WTC11 (cell line): ENCODE measurements around the gene NCAPH2. TPM values are rescaled to one million over a fixed set of nuclear protein-coding genes. Genes with fewer than 3 reads are reported as not detected.

ENCODE experiments used
- ATAC-seq: fragments of 200-7000 bp; cut with Tn5 transposase; 2 replicates; pipeline ENCODE4 v1.10.0; 2021; ENCODE audit warnings: mild to moderate bottlenecking, moderate library complexity
- CTCF ChIA-PET: fragments of 300-600 bp; sonication (Branson Sonifier 250); formaldehyde crosslinking; loops from one replicate; lab custom pipeline; 2021; ENCODE audit warnings: antibody characterized with exemption; lab: Charles Lee
- POLR2A ChIA-PET: fragments of 350-600 bp; sonication (Branson Sonifier 250); formaldehyde crosslinking; loops from one replicate; lab custom pipeline; 2021; ENCODE audit warnings: antibody characterized with exemption; lab: Charles Lee
- DNase-seq: peaks from one replicate; pipeline ENCODE4 v3.0.0; 2021; ENCODE audit warnings: low spot score
- H3K27ac Mint-ChIP-seq: 2 replicates; pipeline ENCODE4 v1.8.0; 2021; ENCODE audit warnings: mixed read lengths
- H3K27me3 Mint-ChIP-seq: 2 replicates; pipeline ENCODE4 v1.8.0; 2021; ENCODE audit warnings: low read depth, mild to moderate bottlenecking, moderate library complexity, mixed read lengths
- H3K36me3 Mint-ChIP-seq: 2 replicates; pipeline ENCODE4 v1.8.0; 2021; ENCODE audit warnings: mixed read lengths
- H3K4me1 Mint-ChIP-seq: 2 replicates; pipeline ENCODE4 v1.8.0; 2022; ENCODE audit warnings: mixed read lengths
- H3K4me3 Mint-ChIP-seq: 2 replicates; pipeline ENCODE4 v1.8.0; 2021; ENCODE audit warnings: mild to moderate bottlenecking, moderate library complexity, mixed read lengths
- H3K9me3 Mint-ChIP-seq: 2 replicates; pipeline ENCODE4 v1.8.0; 2021; ENCODE audit warnings: mixed read lengths
- AFF4 ChIP-seq: sonication (generic); formaldehyde crosslinking; IDR thresholded peaks from 2 replicates; pipeline ENCODE4 v1.8.1; 2023; ENCODE audit warnings: mild to moderate bottlenecking, missing genetic modification reagents, borderline replicate concordance
- ARID4B ChIP-seq: sonication (generic); formaldehyde crosslinking; IDR thresholded peaks from 2 replicates; pipeline ENCODE4 v1.8.0; 2023; ENCODE audit warnings: missing genetic modification reagents, mild to moderate bottlenecking, borderline replicate concordance
- CBFB ChIP-seq: sonication (generic); formaldehyde crosslinking; IDR thresholded peaks from 2 replicates; pipeline ENCODE4 v1.8.1; 2022; ENCODE audit warnings: mild to moderate bottlenecking, low read depth, missing genetic modification reagents
- CREM ChIP-seq: sonication (generic); formaldehyde crosslinking; IDR thresholded peaks from 2 replicates; pipeline ENCODE4 v1.8.1; 2022; ENCODE audit warnings: mild to moderate bottlenecking, missing genetic modification reagents, moderate library complexity
- GABPB1 ChIP-seq: sonication (generic); formaldehyde crosslinking; IDR thresholded peaks from 2 replicates; pipeline ENCODE4 v1.8.1; 2023; ENCODE audit warnings: mild to moderate bottlenecking, missing genetic modification reagents
- GRHL2 ChIP-seq: fragments of 250-450 bp; sonication (Bioruptor Pico); IDR thresholded peaks from 2 replicates; pipeline ENCODE4 v1.8.0; 2022; ENCODE audit warnings: mild to moderate bottlenecking, moderate library complexity; ENCODE audit not compliant: insufficient replicate concordance, severe bottlenecking
- HMGA2 ChIP-seq: fragments of 250-450 bp; sonication (Bioruptor Pico); IDR thresholded peaks from 2 replicates; pipeline ENCODE4 v1.4.0; 2021; ENCODE audit warnings: mild to moderate bottlenecking, moderate library complexity
- NFE2L1 ChIP-seq: sonication (generic); formaldehyde crosslinking; IDR thresholded peaks from 2 replicates; pipeline ENCODE4 v1.8.1; 2023; ENCODE audit warnings: missing genetic modification reagents
- OVOL2 ChIP-seq: fragments of 250-450 bp; sonication (Bioruptor Pico); IDR thresholded peaks from 2 replicates; pipeline ENCODE4 v1.9.0; 2021; ENCODE audit warnings: mild to moderate bottlenecking, borderline replicate concordance
- PRRX2 ChIP-seq: fragments of 250-450 bp; sonication (Bioruptor Pico); IDR thresholded peaks from 2 replicates; pipeline ENCODE4 v1.8.0; 2021; ENCODE audit warnings: mild to moderate bottlenecking
- RELA ChIP-seq: sonication (generic); formaldehyde crosslinking; IDR thresholded peaks from 2 replicates; pipeline ENCODE4 v1.8.1; 2022; ENCODE audit warnings: missing genetic modification reagents, mild to moderate bottlenecking, borderline replicate concordance
- ZNF138 ChIP-seq: sonication (generic); formaldehyde crosslinking; conservative IDR thresholded peaks from 2 replicates; pipeline ENCODE4 v1.8.1; 2022; ENCODE audit warnings: mild to moderate bottlenecking, moderate library complexity, missing genetic modification reagents
- ZSCAN18 ChIP-seq: fragments of 250-450 bp; sonication (Bioruptor Pico); IDR thresholded peaks from 2 replicates; pipeline ENCODE4 v2.1.2; 2022; ENCODE audit warnings: mild to moderate bottlenecking, moderate library complexity
- total RNA-seq: library from RNA; stranded (reverse); gene quantifications from 3 replicates; pipeline ENCODE4 v1.2.3, GENCODE V29; 2021
- TF ChIP-seq, protein P1 (sequence below): sonication (generic); formaldehyde crosslinking; IDR thresholded peaks from 2 replicates; pipeline ENCODE4 v1.8.0; 2022; ENCODE audit warnings: mild to moderate bottlenecking, missing genetic modification reagents

NCAPH2 gene
- total RNA-seq, 1 experiment from 2014 or later: 78.4 TPM

DNA sequence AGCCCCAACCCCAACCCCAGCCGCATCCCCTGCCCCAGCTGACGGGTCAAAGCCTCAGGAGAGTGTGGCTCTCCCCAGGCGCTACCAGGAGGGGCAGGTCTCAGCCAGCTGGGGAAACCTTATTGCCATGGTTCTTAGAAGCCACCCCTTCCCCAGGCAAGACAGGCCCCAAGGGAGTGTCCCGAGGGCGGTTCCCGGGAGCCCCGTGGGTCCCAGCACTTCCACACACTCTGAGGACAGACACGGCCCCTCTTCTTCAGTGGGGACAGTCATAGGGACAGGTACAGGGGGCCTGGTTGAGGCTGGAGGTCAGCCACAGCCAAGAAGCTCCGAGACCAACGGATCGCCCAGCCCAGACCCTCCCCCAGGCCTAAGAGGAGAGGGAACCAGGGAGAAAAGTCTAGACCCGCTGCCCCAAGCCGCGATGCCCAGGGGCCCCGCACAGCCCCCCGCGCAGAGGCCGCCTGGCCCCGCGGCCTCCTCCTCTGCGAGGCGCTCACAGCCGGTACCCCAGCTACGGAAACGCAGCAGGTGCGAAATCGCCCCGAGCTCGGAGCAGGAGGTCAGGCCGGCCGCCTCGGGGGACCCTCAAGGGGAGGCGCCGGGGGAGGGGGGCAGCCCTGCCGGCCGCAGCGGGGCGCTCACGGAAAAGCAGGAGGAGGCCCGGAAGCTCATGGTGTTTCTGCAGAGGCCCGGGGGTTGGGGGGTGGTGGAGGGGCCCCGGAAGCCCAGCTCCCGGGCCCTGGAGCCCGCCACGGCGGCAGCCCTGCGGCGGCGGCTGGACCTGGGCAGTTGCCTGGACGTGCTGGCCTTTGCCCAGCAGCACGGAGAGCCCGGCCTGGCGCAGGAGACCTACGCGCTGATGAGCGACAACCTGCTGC, 40.3 kb downstream of the NCAPH2 start:
- POLR2A ChIA-PET: interaction anchor here (0.6 kb wide), 1 partner anchor 39 kb away, joined by 3 read pairs; no protein-coding TSS in a partner anchor
- peaks cover 11% of the 10 kb centered on the region for H3K27me3 Mint-ChIP-seq
- H3K4me1 Mint-ChIP-seq: no peaks in the 10 kb centered on the region
- no peak for ATAC-seq
- TF ChIP-seq HMGA2 (CRISPR knock-in tag) (no peak), AFF4 (no peak), NFE2L1 (CRISPR knock-in tag) (no peak), ZSCAN18 (CRISPR knock-in tag) (no peak), PRRX2 (no peak), GABPB1 (CRISPR knock-in tag) (no peak), CBFB (CRISPR knock-in tag) (no peak), OVOL2 (CRISPR knock-in tag) (no peak), ZNF138 (CRISPR knock-in tag) (no peak), GRHL2 (no peak), ARID4B (CRISPR knock-in tag) (no peak), RELA (CRISPR knock-in tag) (no peak), CREM (CRISPR knock-in tag) (no peak)
- TF ChIP-seq, protein P1, sequence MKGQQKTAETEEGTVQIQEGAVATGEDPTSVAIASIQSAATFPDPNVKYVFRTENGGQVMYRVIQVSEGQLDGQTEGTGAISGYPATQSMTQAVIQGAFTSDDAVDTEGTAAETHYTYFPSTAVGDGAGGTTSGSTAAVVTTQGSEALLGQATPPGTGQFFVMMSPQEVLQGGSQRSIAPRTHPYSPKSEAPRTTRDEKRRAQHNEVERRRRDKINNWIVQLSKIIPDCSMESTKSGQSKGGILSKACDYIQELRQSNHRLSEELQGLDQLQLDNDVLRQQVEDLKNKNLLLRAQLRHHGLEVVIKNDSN (CRISPR knock-in tag): no peak
- TF ChIP-seq, all 79 proteins: peak for 0
- Mint-ChIP-seq H3K36me3 (no peaks in the 10 kb centered on the region), H3K27ac (no peak overlapping the region), H3K9me3 (no peaks in the 10 kb centered on the region), H3K4me3 (no peak overlapping the region)
- CTCF ChIA-PET: interaction anchor here (0.6 to 2.6 kb wide), 10 partner anchors 15 to 402 kb away, joined by 3 to 23 read pairs (median 5); partner anchors contain the start of genes SCO2 and SYCE3
- DNase-seq: no peak
